HepG2 (cell line): ENCODE measurements around the gene FBN2. TPM values are rescaled to one million over a fixed set of nuclear protein-coding genes. Genes with fewer than 3 reads are reported as not detected.

Experiments used
- ATAC-seq: fragments of 200-7000 bp; cut with Tn5 transposase; 3 replicates; pipeline ENCODE4 v1.9.1; 2020; ENCODE audit warnings: mild to moderate bottlenecking, moderate library complexity
- BruUV-seq: library from RNA; stranded (reverse); fragments of 400-500 nt; replicated peaks from 2 replicates; lab custom pipeline; 2021; lab: Mats Ljungman, UMichigan
- CTCF ChIA-PET: fragments of 300-600 bp; formaldehyde crosslinking; extraction: SDS; loops from one replicate; lab custom pipeline; 2021; ENCODE audit warnings: low total read pairs, inconsistent platforms, low intra/inter-chr PET ratio; lab: Yijun Ruan, JAX
- POLR2A ChIA-PET: fragments of 350-600 bp; sonication (Branson Sonifier 250); formaldehyde crosslinking; loops from one replicate; lab custom pipeline; 2020; ENCODE audit warnings: antibody characterized with exemption, inconsistent platforms; lab: Yijun Ruan, JAX
- DNase-seq: peaks from one replicate; pipeline ENCODE4 v3.0.0-alpha.2; 2015; ENCODE audit warnings: low spot score
- FAIRE-seq: peaks from 3 replicates; lab custom pipeline; 2011; peaks lifted over from hg19 to GRCh38; lab: Jason Lieb, UNC
- H2AFZ ChIP-seq: one replicate; pipeline ENCODE4 v1.6.1; 2011; ENCODE audit warnings: low read length, inconsistent platforms
- H3K27ac ChIP-seq: fragments of 300-600 bp; 3 replicates; pipeline ENCODE4 v1.8.0; 2011; ENCODE audit warnings: mixed run types, mild to moderate bottlenecking, mixed read lengths, low read length, inconsistent platforms; ENCODE audit not compliant: insufficient read depth; ENCODE audit errors: extremely low read length
- H3K27me3 ChIP-seq, 2 experiments: fragments of 200-600 bp in 1 of 2; 2 replicates in 1 of 2; 3 replicates in 1 of 2; pipeline versions ENCODE4 v1.6.0 to v1.8.0; 2011; ENCODE audit warnings: low read length in 2 of 2, mild to moderate bottlenecking in 2 of 2, moderate library complexity in 2 of 2, inconsistent platforms in 1 of 2; ENCODE audit not compliant: insufficient read depth in 2 of 2, control insufficient read depth in 1 of 2
- H3K36me3 ChIP-seq, 2 experiments: fragments of 200-600 bp in 1 of 2; replicated peaks in 1 of 2; 2 replicates in 1 of 2; 3 replicates in 1 of 2; pipeline versions ENCODE4 v1.5.1 to v1.8.0; 2011; ENCODE audit warnings: low read length in 2 of 2, inconsistent platforms in 1 of 2; ENCODE audit not compliant: insufficient read depth in 2 of 2, control insufficient read depth in 1 of 2
- H3K4me1 ChIP-seq: 2 replicates; pipeline ENCODE4 v1.5.1; 2012; ENCODE audit warnings: low read length, inconsistent platforms; ENCODE audit not compliant: insufficient read depth
- H3K4me2 ChIP-seq: 2 replicates; pipeline ENCODE4 v1.6.0; 2011; ENCODE audit warnings: low read depth, low read length, inconsistent platforms
- H3K4me3 ChIP-seq, 3 experiments: fragments of 200-600 bp in 1 of 3; sonication (generic), shearing (Covaris generic) in 1 of 3; replicated peaks in 1 of 3; 2 replicates each; pipeline ENCODE4 v1.5.1; 2011 to 2016; ENCODE audit warnings: low read length in 3 of 3, inconsistent platforms in 2 of 3, low read depth in 2 of 3, mild to moderate bottlenecking in 2 of 3, control low read depth in 1 of 3, mixed read lengths in 1 of 3; ENCODE audit not compliant: insufficient read depth in 1 of 3
- H3K79me2 ChIP-seq: one replicate; pipeline ENCODE4 v1.6.1; 2011; ENCODE audit warnings: low read length, inconsistent platforms; ENCODE audit not compliant: insufficient read depth
- H3K9ac ChIP-seq: 2 replicates; pipeline ENCODE4 v1.6.0; 2011; ENCODE audit warnings: mild to moderate bottlenecking, low read depth, low read length, inconsistent platforms; ENCODE audit not compliant: insufficient read depth
- H3K9me3 ChIP-seq: 2 replicates; pipeline ENCODE4 v1.5.1; 2012; ENCODE audit warnings: mild to moderate bottlenecking, low read length
- H4K20me1 ChIP-seq: 2 replicates; pipeline ENCODE4 v1.6.0; 2011; ENCODE audit warnings: inconsistent platforms, mild to moderate bottlenecking, low read length, moderate library complexity; ENCODE audit not compliant: insufficient read depth
- ATF1 ChIP-seq: IDR thresholded peaks from 2 replicates; pipeline ENCODE4 v1.6.1; 2016; ENCODE audit warnings: mild to moderate bottlenecking, control low read depth
- CCAR2 ChIP-seq: fragments of 200-400 bp; formaldehyde crosslinking; optimal IDR thresholded peaks from 2 replicates; pipeline ENCODE3; 2018; ENCODE audit warnings: low read depth, mild to moderate bottlenecking, low read length, moderate library complexity
- FLYWCH1 ChIP-seq: sonication (generic); formaldehyde crosslinking; IDR thresholded peaks from 2 replicates; pipeline ENCODE4 v1.8.1; 2023; ENCODE audit warnings: mild to moderate bottlenecking, missing genetic modification reagents
- HHEX ChIP-seq: IDR thresholded peaks from 2 replicates; pipeline ENCODE4 v1.6.1; 2016; ENCODE audit warnings: control low read depth
- HNRNPUL1 ChIP-seq: fragments of 200-400 bp; formaldehyde crosslinking; IDR thresholded peaks from 2 replicates; pipeline ENCODE4 v1.6.1; 2017; ENCODE audit warnings: low read depth, mild to moderate bottlenecking, low read length, moderate library complexity
- IRF2 ChIP-seq: IDR thresholded peaks from 2 replicates; pipeline ENCODE4 v1.6.1; 2018; ENCODE audit warnings: missing genetic modification reagents, missing compliant biosample characterization
- ISX ChIP-seq: sonication (generic); formaldehyde crosslinking; conservative IDR thresholded peaks from 2 replicates; pipeline ENCODE4 v1.5.0; 2020; ENCODE audit warnings: missing genetic modification reagents
- MAF1 ChIP-seq: sonication (generic); formaldehyde crosslinking; IDR thresholded peaks from 2 replicates; pipeline ENCODE4 v1.5.0; 2020; ENCODE audit warnings: missing genetic modification reagents, borderline replicate concordance
- SMARCE1 ChIP-seq: fragments of 450-650 bp; IDR thresholded peaks from 2 replicates; pipeline ENCODE4 v1.6.1; 2017; ENCODE audit warnings: borderline replicate concordance
- SNAPC2 ChIP-seq: sonication (generic); formaldehyde crosslinking; IDR thresholded peaks from 2 replicates; pipeline ENCODE4 v1.8.1; 2022; ENCODE audit warnings: mild to moderate bottlenecking, missing genetic modification reagents
- STAT5B ChIP-seq: sonication (generic); formaldehyde crosslinking; IDR thresholded peaks from 2 replicates; pipeline ENCODE4 v1.4.0; 2020; ENCODE audit warnings: missing genetic modification reagents
- ZMYM4 ChIP-seq: sonication (generic); formaldehyde crosslinking; IDR thresholded peaks from 2 replicates; pipeline ENCODE4 v1.8.1; 2023; ENCODE audit warnings: mild to moderate bottlenecking, missing genetic modification reagents
- ZNF235 ChIP-seq: sonication (generic); formaldehyde crosslinking; IDR thresholded peaks from 2 replicates; pipeline ENCODE4 v1.8.1; 2023; ENCODE audit warnings: mild to moderate bottlenecking, missing genetic modification reagents, borderline replicate concordance
- ZNF274 ChIP-seq: sonication (generic); formaldehyde crosslinking; IDR thresholded peaks from 2 replicates; pipeline ENCODE4 v1.5.1; 2020; ENCODE audit warnings: mild to moderate bottlenecking, missing genetic modification reagents
- ZNF333 ChIP-seq: sonication (generic); formaldehyde crosslinking; IDR thresholded peaks from 2 replicates; pipeline ENCODE4 v1.4.0; 2020; ENCODE audit warnings: mild to moderate bottlenecking, missing genetic modification reagents, borderline replicate concordance
- in situ Hi-C: cut with HindIII; loops from 2 replicates; pipeline ENCODE4 v1.10.0; 2017; ENCODE audit warnings: low pct_unique_long_range_greater_than_20kb; ENCODE audit not compliant: extremely low pct_ligation_motif_present
- intact Hi-C: fragments of 100-400 bp; cut with micrococcal nuclease; formaldehyde crosslinking; loops from one replicate; pipeline ENCODE4 v1.10.0; 2022; ENCODE audit not compliant: unreplicated experiment
- polyA plus RNA-seq, 8 experiments: library from polyadenylated mRNA; depleted of rRNA in 3 of 8; stranded (reverse) in 7 of 8; unstranded in 1 of 8; fragments of >200 nt; fragmentation: Illumina TruSeq in 4 of 8; extraction: Trizol in 4 of 8; gene quantifications; 2 replicates each; pipeline versions ENCODE4 v1.2.1 to v1.2.3, GENCODE V29; 2011 to 2016; ENCODE audit warnings: low read depth in 4 of 8, missing spikeins in 1 of 8, mixed read lengths in 1 of 8; ENCODE audit not compliant: insufficient read depth in 1 of 8
- total RNA-seq, 5 experiments: library from RNA; depleted of rRNA; stranded (reverse); fragments of >200 nt; fragmentation: Illumina TruSeq; extraction: Trizol; gene quantifications; 2 replicates each; pipeline ENCODE4 v1.2.3, GENCODE V29; 2016; ENCODE audit warnings: low read depth in 1 of 5
- TF ChIP-seq, protein P1 (sequence below): sonication (generic); formaldehyde crosslinking; IDR thresholded peaks from 2 replicates; pipeline ENCODE4 v1.4.0; 2020; ENCODE audit warnings: mild to moderate bottlenecking, missing genetic modification reagents

The FBN2 gene
- total and polyA plus RNA-seq, 2 of the 13 experiments (the other 11 are each of a cell fraction or from before 2014, with no cell fraction given) = not detected

DNA sequence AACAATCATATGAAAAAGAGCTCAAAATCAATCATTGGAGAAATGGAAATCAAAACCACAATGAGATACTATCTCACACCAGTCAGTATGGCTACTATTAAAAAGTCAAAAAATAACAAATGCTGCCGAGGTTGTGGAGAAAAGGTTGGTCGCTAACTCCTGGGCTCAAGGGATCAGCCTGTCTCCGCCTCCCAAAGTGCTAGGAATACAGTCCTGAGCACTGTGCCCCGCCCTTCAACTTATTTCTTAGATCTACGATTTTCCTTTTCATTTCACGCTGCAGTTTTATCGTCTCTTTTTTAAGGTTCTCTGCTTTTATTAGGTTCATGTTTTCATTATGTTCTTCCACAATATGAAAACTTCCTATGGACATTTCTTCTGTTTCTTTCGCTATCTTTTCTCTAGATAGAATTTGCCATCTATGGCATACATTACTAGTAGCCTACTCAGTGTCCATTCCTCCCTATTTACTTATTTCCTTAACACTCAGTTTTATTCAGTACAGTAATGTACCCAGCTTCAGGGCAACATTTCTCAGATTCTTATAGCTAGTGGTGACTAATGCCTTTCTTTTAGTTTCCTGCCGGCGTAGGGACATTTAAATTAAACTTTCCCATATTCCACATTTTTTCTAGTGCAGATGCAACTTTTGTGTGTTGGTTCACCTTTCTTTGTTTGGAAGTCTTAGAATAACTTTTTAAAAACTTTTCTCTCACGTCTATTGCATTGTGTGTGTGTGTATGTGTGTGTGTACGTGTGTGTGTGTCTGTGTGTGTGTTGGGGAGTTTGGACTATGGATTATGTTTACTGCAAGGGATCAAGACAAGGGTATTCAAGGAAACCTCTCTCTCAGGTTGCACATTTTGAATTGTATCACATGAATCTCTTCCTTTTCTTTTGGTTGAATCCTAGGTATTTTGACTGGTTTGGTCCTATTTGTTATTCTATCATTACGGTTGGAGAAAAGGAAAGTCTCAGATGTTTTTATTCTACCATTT lies 21.6 kb upstream of the FBN2 start (continued):
- TF ChIP-seq, protein P1, sequence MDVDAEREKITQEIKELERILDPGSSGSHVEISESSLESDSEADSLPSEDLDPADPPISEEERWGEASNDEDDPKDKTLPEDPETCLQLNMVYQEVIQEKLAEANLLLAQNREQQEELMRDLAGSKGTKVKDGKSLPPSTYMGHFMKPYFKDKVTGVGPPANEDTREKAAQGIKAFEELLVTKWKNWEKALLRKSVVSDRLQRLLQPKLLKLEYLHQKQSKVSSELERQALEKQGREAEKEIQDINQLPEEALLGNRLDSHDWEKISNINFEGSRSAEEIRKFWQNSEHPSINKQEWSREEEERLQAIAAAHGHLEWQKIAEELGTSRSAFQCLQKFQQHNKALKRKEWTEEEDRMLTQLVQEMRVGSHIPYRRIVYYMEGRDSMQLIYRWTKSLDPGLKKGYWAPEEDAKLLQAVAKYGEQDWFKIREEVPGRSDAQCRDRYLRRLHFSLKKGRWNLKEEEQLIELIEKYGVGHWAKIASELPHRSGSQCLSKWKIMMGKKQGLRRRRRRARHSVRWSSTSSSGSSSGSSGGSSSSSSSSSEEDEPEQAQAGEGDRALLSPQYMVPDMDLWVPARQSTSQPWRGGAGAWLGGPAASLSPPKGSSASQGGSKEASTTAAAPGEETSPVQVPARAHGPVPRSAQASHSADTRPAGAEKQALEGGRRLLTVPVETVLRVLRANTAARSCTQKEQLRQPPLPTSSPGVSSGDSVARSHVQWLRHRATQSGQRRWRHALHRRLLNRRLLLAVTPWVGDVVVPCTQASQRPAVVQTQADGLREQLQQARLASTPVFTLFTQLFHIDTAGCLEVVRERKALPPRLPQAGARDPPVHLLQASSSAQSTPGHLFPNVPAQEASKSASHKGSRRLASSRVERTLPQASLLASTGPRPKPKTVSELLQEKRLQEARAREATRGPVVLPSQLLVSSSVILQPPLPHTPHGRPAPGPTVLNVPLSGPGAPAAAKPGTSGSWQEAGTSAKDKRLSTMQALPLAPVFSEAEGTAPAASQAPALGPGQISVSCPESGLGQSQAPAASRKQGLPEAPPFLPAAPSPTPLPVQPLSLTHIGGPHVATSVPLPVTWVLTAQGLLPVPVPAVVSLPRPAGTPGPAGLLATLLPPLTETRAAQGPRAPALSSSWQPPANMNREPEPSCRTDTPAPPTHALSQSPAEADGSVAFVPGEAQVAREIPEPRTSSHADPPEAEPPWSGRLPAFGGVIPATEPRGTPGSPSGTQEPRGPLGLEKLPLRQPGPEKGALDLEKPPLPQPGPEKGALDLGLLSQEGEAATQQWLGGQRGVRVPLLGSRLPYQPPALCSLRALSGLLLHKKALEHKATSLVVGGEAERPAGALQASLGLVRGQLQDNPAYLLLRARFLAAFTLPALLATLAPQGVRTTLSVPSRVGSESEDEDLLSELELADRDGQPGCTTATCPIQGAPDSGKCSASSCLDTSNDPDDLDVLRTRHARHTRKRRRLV = no peak
- TF ChIP-seq, all 625 proteins: peak for 0

DNA sequence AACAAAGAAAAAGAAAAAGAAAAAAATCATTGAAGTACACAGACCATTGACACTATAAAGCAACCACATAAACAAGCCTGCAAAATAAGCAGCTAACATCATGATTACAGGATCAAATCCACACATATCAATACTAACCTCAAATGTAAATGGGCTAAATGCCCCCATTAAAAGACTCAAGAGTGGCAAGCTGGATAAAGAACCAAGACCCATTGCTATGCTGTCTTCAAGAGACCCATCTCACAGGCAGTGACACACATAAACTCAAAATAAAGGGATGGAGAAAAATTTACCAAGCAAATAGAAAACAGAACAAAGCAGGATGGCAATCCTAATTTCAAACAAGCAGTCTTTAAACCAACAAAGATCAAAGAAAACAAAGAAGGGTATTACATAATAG lies 15.7 kb upstream of the FBN2 start:
- no TSS peak for BruUV-seq
- H3K36me3 ChIP-seq = no peaks in the 10 kb centered on the region
- no peak for FAIRE-seq

More for the DNA sequence above, 15.7 kb upstream of the FBN2 start:
- Histone ChIP-seq H3K4me3 (no peak overlapping the region), H3K27me3 (no peaks in the 10 kb centered on the region), H3K4me1 (no peaks in the 10 kb centered on the region)
- CTCF ChIA-PET = no interaction called here
- POLR2A ChIA-PET = no interaction called here
- TF ChIP-seq ZNF235 (CRISPR knock-in tag) = no peak
- TF ChIP-seq SMARCE1 = no peak
- no peak for TF ChIP-seq CCAR2
- TF ChIP-seq FLYWCH1 = no peak
- TF ChIP-seq MAF1 (CRISPR knock-in tag) = no peak
- no peak for TF ChIP-seq ZNF274
- TF ChIP-seq ZMYM4 = no peak
- TF ChIP-seq HNRNPUL1 = no peak
- TF ChIP-seq ISX (CRISPR knock-in tag) = no peak
- TF ChIP-seq HHEX (CRISPR knock-in tag) = no peak
- no peak for TF ChIP-seq SNAPC2
- no peak for TF ChIP-seq ZNF333 (CRISPR knock-in tag)
- no peak for TF ChIP-seq STAT5B
- no peak for TF ChIP-seq ATF1 (CRISPR knock-in tag)
- no peak for TF ChIP-seq IRF2 (CRISPR knock-in tag)
- TF ChIP-seq, all 625 proteins: peak for 0
- H3K27ac ChIP-seq = no peak overlapping the region
- no peak overlapping the region for H3K4me2 ChIP-seq
- intact Hi-C loops (no loop called here), in situ Hi-C loops (no loop called here)
- DNase-seq = no peak
- H3K79me2 ChIP-seq = no peaks in the 10 kb centered on the region
- no peaks in the 10 kb centered on the region for H4K20me1 ChIP-seq
- no peak overlapping the region for H3K9ac ChIP-seq
- H3K9me3 ChIP-seq = peaks cover 35% of the 10 kb centered on the region
- ATAC-seq = no peak
- no peak overlapping the region for H2AFZ ChIP-seq
